LNCaP clone FGC (cell line): ENCODE measurements around the gene BAZ1B.

Experiments used
- DNase-seq: peaks from one replicate; pipeline ENCODE4 v3.0.0-alpha.2; 2011; ENCODE audit warnings: low read depth
- H3K4me3 ChIP-seq: 2 replicates; pipeline ENCODE4 v1.5.1; 2011; ENCODE audit warnings: mild to moderate bottlenecking, low read depth, low read length, control low read depth
- CTCF ChIP-seq: IDR thresholded peaks from 2 replicates; pipeline ENCODE4 v1.5.1; 2012; ENCODE audit warnings: mild to moderate bottlenecking; ENCODE audit not compliant: control insufficient read depth, insufficient read depth; ENCODE audit errors: extremely low read depth

The BAZ1B gene

DNA sequence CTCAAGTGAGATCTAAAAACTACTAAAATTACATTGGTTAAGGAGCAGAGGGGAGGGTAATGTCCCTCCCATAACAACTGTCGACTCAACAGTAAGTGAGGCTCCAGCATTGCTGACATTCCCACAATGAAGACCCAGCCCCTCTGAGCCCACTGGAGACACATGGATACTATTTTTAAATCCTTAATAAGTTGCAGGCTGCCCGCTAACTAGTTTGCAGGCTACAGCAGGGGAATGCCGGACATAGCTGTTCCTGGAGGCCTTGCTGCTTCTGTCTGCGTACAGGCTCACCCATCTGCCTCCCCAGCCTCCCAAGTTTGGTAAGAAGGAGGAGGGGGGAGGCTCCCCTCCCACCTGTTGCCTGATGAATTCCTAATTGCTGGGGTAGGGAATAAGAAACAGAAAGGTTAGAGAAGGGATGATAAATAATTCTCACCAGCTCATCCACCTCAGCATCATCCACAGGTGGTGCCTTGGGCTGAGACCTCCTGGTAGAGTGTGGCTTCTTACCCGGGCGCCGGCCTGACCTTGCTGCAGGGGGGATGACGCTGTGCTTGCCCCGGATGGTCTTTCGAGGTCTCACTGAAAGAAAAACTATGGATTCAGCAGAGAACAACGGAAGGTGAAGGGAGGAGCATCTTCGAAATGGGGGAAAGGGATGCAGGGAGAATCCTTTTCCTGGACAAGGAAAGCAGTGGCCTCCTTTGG is 78.4 kb downstream of the BAZ1B start:
- H3K4me3 ChIP-seq = no peak overlapping the region
- no peak for TF ChIP-seq CTCF
- no peak for DNase-seq

GRCh38 chr7:73442903-73443500 is 79.1 kb downstream of the BAZ1B start:
- TF ChIP-seq CTCF = no peak
- H3K4me3 ChIP-seq = no peak overlapping the region
- DNase-seq = no peak

- DNase-seq = no peak
- no peak overlapping the region for H3K4me3 ChIP-seq
Measured at GRCh38 chr7:73442222-73442902, 79.7 kb downstream of the BAZ1B start.

GRCh38 chr7:73439410-73439704 is 82.7 kb downstream of the BAZ1B start:
- no peak for DNase-seq
- no peak for TF ChIP-seq CTCF
- no peak overlapping the region for H3K4me3 ChIP-seq

More at GRCh38 chr7:73442222-73442902, 79.7 kb downstream of the BAZ1B start:
- TF ChIP-seq CTCF = no peak

DNA sequence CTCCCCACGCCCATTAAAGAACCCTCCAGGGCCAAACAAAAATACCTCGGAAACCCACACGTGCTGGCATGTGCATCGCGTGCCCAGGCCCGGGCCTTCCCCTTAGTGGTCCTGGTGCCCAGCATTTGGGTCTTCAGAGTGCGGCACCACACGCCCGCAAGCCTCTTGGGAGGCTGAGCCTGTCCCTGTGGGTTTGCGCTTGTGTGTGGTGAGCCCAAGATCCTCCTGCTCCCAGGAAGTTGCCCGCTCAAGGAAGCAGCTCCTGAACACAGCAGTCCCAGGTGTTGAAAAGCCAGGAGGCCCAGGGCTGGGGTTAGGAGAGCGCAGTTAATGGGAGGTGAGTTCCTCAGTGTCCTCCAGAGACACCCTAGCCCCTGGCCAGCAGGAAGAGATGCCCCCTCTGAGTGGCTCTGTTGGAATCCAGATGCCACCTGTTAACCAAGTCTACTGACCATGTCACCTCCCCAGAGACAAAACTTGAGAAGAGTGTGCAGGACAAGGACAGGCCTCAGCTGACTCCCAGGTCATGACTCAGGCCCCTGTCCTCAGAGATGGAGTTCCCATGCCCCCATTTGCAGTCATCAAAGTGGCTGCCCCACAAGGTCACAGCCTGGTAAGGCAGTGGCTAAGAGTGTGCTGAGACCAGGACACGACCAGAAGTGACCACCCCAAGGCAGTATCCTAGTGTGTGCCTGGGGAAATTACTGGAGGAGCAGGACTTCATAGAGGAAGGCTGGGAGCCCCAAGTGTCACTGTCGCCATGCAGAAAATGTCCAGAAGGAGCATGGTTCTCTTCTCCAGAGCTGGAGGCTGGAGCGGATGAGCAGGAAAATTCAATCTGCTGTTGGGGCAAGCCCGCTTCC is 83.3 kb downstream of the BAZ1B start:
- TF ChIP-seq CTCF = no peak
- DNase-seq = no peak
- no peak overlapping the region for H3K4me3 ChIP-seq

GRCh38 chr7:73437621-73438416 is 84.3 kb downstream of the BAZ1B start:
- TF ChIP-seq CTCF = no peak
- H3K4me3 ChIP-seq = no peak overlapping the region
- DNase-seq = no peak
